Astrocyte (in vitro differentiated cells and primary cell): ENCODE results near the gene GSPT1.

Experiments
- CTCF ChIP-seq: IDR thresholded peaks from 2 replicates; pipeline ENCODE4 v1.5.1; 2011; ENCODE audit warnings: low read depth, mild to moderate bottlenecking, inconsistent platforms, low read length, moderate library complexity; ENCODE audit not compliant: insufficient read depth
- EZH2 ChIP-seq: IDR thresholded peaks from 2 replicates; pipeline ENCODE4 v1.6.1; 2012; ENCODE audit warnings: mild to moderate bottlenecking, low read length, inconsistent platforms; ENCODE audit not compliant: insufficient read depth

DNA sequence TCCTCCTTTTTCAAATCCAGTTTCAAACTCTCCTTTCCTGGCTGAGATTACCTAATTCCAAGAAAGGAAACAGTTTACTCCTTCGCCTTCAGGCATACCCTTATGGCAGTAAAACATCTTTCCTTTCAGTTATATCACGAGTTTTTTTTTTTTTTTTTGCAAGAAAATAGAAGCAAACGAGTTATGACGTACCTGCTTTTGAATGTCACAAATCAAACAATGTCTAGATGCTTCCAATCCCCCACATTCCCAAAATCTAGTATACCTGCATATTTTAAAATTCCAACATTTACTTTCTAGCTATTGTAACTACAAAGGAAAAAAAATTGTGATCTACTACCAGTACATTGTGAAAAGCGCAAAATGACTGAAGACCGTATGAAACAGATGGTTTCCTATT is 28.9 kb downstream of the GSPT1 start:
- TF ChIP-seq CTCF = no peak
- no peak for TF ChIP-seq EZH2
